GM19240 (cell line): Measurements from ENCODE around the gene MLPH.

Experiments
- DNase-seq: peaks from one replicate; pipeline ENCODE4 v3.0.0; 2011; ENCODE audit warnings: low spot score; ENCODE audit not compliant: insufficient read length

MLPH gene

GRCh38 chr2:237540823-237541222, 53.8 kb downstream of the MLPH start:
- DNase-seq, result no peak

- no peak for DNase-seq
These were observed 54.2 kb downstream of the MLPH start for GRCh38 chr2:237541243-237541642.

- no peak for DNase-seq
These were observed 55.1 kb downstream of the MLPH start for GRCh38 chr2:237542001-237542704.

- DNase-seq, result no peak
These were observed 59.2 kb downstream of the MLPH start for GRCh38 chr2:237546040-237546875.

GRCh38 chr2:237546876-237547395, 59.9 kb downstream of the MLPH start:
- DNase-seq, result no peak

GRCh38 chr2:237547841-237548416, 60.9 kb downstream of the MLPH start:
- DNase-seq, result no peak

- DNase-seq, result no peak
These were observed 62.2 kb downstream of the MLPH start for GRCh38 chr2:237549216-237549615.

GRCh38 chr2:237549643-237550415, 62.8 kb downstream of the MLPH start:
- no peak for DNase-seq

- no peak for DNase-seq
These were observed 64.1 kb downstream of the MLPH start for GRCh38 chr2:237551071-237551574.

GRCh38 chr2:237552908-237553307, 65.9 kb downstream of the MLPH start:
- no peak for DNase-seq

GRCh38 chr2:237553948-237554347, 66.9 kb downstream of the MLPH start:
- no peak for DNase-seq

- DNase-seq, result no peak
These were observed 68.5 kb downstream of the MLPH start for GRCh38 chr2:237555560-237555959.

GRCh38 chr2:237556773-237557632, 70.0 kb downstream of the MLPH start:
- DNase-seq, result peak; percentile 82

- no peak for DNase-seq
These were observed 70.6 kb downstream of the MLPH start for GRCh38 chr2:237557633-237558015.

- DNase-seq, result no peak
These were observed 72.0 kb downstream of the MLPH start for GRCh38 chr2:237558961-237559641.

- no peak for DNase-seq
These were observed 74.2 kb downstream of the MLPH start for GRCh38 chr2:237561221-237561620.

- DNase-seq, result no peak
These were observed 76.8 kb downstream of the MLPH start for GRCh38 chr2:237563816-237564215.

GRCh38 chr2:237564526-237565131, 77.6 kb downstream of the MLPH start:
- no peak for DNase-seq

- no peak for DNase-seq
These were observed 78.9 kb downstream of the MLPH start for GRCh38 chr2:237565974-237566373.
